SK-N-MC (cell line): ENCODE measurements around the gene WDR35.

ENCODE experiments used
- EZH2 ChIP-seq: fragments of 200-600 bp; sonication (generic); IDR thresholded peaks from one replicate; pipeline ENCODE4 v1.6.1; 2017; ENCODE audit warnings: antibody characterized with exemption
- POLR2AphosphoS5 ChIP-seq: IDR thresholded peaks from 2 replicates; pipeline ENCODE4 v1.6.1; 2012; ENCODE audit warnings: mild to moderate bottlenecking, low read depth, low read length, borderline replicate concordance

- TF ChIP-seq EZH2 (no peak), POLR2AphosphoS5 (no peak)
Observed at GRCh38 chr2:19916385-19916950, 73.4 kb downstream of the WDR35 start.
